ENCODE results near the gene PLCH1.

DNA sequence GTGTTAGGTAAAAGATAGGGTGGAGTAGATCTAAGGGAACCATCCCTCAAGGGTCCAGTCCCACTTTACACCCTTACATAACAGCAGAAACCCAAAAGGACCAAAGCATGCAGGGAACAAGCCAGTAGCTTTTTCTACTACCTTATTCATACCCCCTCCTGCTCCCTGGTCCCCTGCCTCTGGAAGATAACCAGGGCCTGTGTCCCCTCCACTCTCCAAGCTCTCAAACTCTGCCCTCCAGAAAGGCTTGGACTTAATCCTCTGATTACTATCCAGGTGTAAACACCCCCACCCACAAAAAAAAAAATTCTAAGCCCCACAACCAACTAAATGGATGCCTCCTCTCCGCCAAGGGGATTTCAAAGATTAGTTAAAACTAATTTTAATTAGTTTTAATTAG, 417.4 kb downstream of the PLCH1 start:
- TF ChIP-seq OSR1 (CRISPR knock-in tag; IDR thresholded peaks at IDR 0.05) (no peak), ARNTL (CRISPR knock-in tag; IDR thresholded peaks at IDR 0.05; ENCODE audit: borderline replicate concordance, low read depth) (no peak), ZFP3 (CRISPR knock-in tag; IDR thresholded peaks at IDR 0.05) (no peak), ZFP30 (CRISPR knock-in tag; IDR thresholded peaks at IDR 0.05) (no peak), RARB (CRISPR knock-in tag; IDR thresholded peaks at IDR 0.05) (no peak), BACH2 (CRISPR knock-in tag; IDR thresholded peaks at IDR 0.05; ENCODE audit: borderline replicate concordance) (no peak), TSHZ2 (CRISPR knock-in tag; IDR thresholded peaks at IDR 0.05) (no peak), ZC3H10 (CRISPR knock-in tag; IDR thresholded peaks at IDR 0.05) (no peak), PATZ1 (CRISPR knock-in tag; IDR thresholded peaks at IDR 0.05; ENCODE audit: borderline replicate concordance) (no peak), TOX (CRISPR knock-in tag; IDR thresholded peaks at IDR 0.05; ENCODE audit: borderline replicate concordance) (no peak), CSDC2 (CRISPR knock-in tag; IDR thresholded peaks at IDR 0.05) (no peak), SNAI2 (CRISPR knock-in tag; IDR thresholded peaks at IDR 0.05) (no peak), PPARA (CRISPR knock-in tag; IDR thresholded peaks at IDR 0.05; ENCODE audit: borderline replicate concordance) (no peak)
- TF ChIP-seq, protein P1, sequence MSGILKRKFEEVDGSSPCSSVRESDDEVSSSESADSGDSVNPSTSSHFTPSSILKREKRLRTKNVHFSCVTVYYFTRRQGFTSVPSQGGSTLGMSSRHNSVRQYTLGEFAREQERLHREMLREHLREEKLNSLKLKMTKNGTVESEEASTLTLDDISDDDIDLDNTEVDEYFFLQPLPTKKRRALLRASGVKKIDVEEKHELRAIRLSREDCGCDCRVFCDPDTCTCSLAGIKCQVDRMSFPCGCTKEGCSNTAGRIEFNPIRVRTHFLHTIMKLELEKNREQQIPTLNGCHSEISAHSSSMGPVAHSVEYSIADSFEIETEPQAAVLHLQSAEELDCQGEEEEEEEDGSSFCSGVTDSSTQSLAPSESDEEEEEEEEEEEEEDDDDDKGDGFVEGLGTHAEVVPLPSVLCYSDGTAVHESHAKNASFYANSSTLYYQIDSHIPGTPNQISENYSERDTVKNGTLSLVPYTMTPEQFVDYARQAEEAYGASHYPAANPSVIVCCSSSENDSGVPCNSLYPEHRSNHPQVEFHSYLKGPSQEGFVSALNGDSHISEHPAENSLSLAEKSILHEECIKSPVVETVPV (CRISPR knock-in tag; IDR thresholded peaks at IDR 0.05) = no peak
